Stimulated activated CD8-positive, alpha-beta memory T cell treated with anti-CD3 and anti-CD28 coated beads, Interleukin-2, amount 100 ng/mL, for 48 hours (primary cell): Measurements from ENCODE around the gene SCAF11.

Experiments
- DNase-seq, 2 donors: peaks; one replicate each; pipeline ENCODE4 v3.0.0-alpha.2; 2020; ENCODE audit warnings: low read depth in 2 of 2

SCAF11 gene

GRCh38 chr12:45981075-45981837, 9.1 kb downstream of the SCAF11 start:
- no peak for DNase-seq

GRCh38 chr12:45980540-45980939, 9.8 kb downstream of the SCAF11 start:
- DNase-seq = no peak

GRCh38 chr12:45978108-45978507, 12.3 kb downstream of the SCAF11 start:
- DNase-seq = no peak

GRCh38 chr12:45977620-45978019, 12.8 kb downstream of the SCAF11 start:
- DNase-seq = no peak

GRCh38 chr12:45975506-45975905, 14.9 kb downstream of the SCAF11 start:
- no peak for DNase-seq

- no peak for DNase-seq
Observed at GRCh38 chr12:45974883-45975282, 15.5 kb downstream of the SCAF11 start.

- DNase-seq = no peak
Observed at GRCh38 chr12:45974171-45974719, 16.1 kb downstream of the SCAF11 start.

GRCh38 chr12:45973526-45973925, 16.8 kb downstream of the SCAF11 start:
- no peak for DNase-seq

- no peak for DNase-seq
Observed at GRCh38 chr12:45970391-45970790, 20.0 kb downstream of the SCAF11 start.

- no peak for DNase-seq
Observed at GRCh38 chr12:45969084-45969483, 21.3 kb downstream of the SCAF11 start.

- DNase-seq = no peak
Observed at GRCh38 chr12:45966486-45966885, 23.9 kb downstream of the SCAF11 start.

GRCh38 chr12:45962553-45963325, 27.6 kb downstream of the SCAF11 start:
- no peak for DNase-seq

- DNase-seq = no peak
Observed at GRCh38 chr12:45959728-45960127, 30.6 kb downstream of the SCAF11 start.

GRCh38 chr12:45959025-45959424, 31.3 kb downstream of the SCAF11 start:
- no peak for DNase-seq

- no peak for DNase-seq
Observed at GRCh38 chr12:45948546-45948945, 41.8 kb downstream of the SCAF11 start.

- no peak for DNase-seq
Observed at GRCh38 chr12:45946435-45946834, 43.9 kb downstream of the SCAF11 start.

- no peak for DNase-seq
Observed at GRCh38 chr12:45944771-45945170, 45.6 kb downstream of the SCAF11 start.

- DNase-seq = no peak
Observed at GRCh38 chr12:45939759-45940158, 50.6 kb downstream of the SCAF11 start.

GRCh38 chr12:45938566-45938965, 51.8 kb downstream of the SCAF11 start:
- no peak for DNase-seq

- no peak for DNase-seq
Observed at GRCh38 chr12:45934956-45935355, 55.4 kb downstream of the SCAF11 start.

GRCh38 chr12:45933504-45933903, 56.9 kb downstream of the SCAF11 start:
- DNase-seq = no peak

GRCh38 chr12:45930369-45930768, 60.0 kb downstream of the SCAF11 start:
- DNase-seq = no peak

- no peak for DNase-seq
Observed at GRCh38 chr12:45928309-45928708, 62.1 kb downstream of the SCAF11 start.
